Body of pancreas (tissue), 4 donors: Measurements from ENCODE around the gene LUC7L. TPM values are rescaled to one million over a fixed set of nuclear protein-coding genes. Genes with fewer than 3 reads are reported as not detected.

Experiments used
- ATAC-seq: fragments of 150-250 bp; one replicate; pipeline ENCODE4 v1.9.1; 2016
- DNase-seq, 4 donors: peaks; one replicate each; pipeline ENCODE4 v3.0.0-alpha.2; 2019
- H3K27ac ChIP-seq, 4 donors: fragments of 200-600 bp; sonication (generic); 1 replicate in 3 of 4; 2 replicates in 1 of 4; pipeline versions ENCODE4 v1.5.1 to v1.6.1; 2016 to 2019; ENCODE audit warnings: mild to moderate bottlenecking in 1 of 4, mixed read lengths in 1 of 4, moderate library complexity in 1 of 4
- H3K27me3 ChIP-seq, 2 donors: fragments of 200-600 bp; sonication (generic); one replicate each; pipeline ENCODE4 v1.6.0; 2016; ENCODE audit warnings: mild to moderate bottlenecking in 1 of 2
- H3K36me3 ChIP-seq, 2 donors: fragments of 200-600 bp; sonication (generic); replicated peaks in 1 of 2; 2 replicates each; pipeline ENCODE4 v1.5.1; 2016; ENCODE audit warnings: low read depth in 2 of 2; ENCODE audit not compliant: insufficient read depth in 1 of 2
- H3K4me1 ChIP-seq: fragments of 200-600 bp; sonication (generic); one replicate; pipeline ENCODE4 v1.6.0; 2016
- H3K4me3 ChIP-seq, 2 donors: fragments of 200-600 bp; sonication (generic); 1 replicate in 1 of 2; 2 replicates in 1 of 2; pipeline ENCODE4 v1.5.1; 2016 to 2019
- H3K9me3 ChIP-seq, 3 donors: fragments of 200-600 bp; sonication (generic); 1 replicate in 2 of 3; 2 replicates in 1 of 3; pipeline ENCODE4 v1.5.1; 2016
- POLR2A ChIP-seq, 3 donors: fragments of 450-650 bp; IDR thresholded peaks; one replicate each; pipeline ENCODE4 v1.6.1; 2016; ENCODE audit warnings: antibody characterized with exemption in 3 of 3, mild to moderate bottlenecking in 2 of 3
- WGBS, 2 donors: methylation state at CpG; one replicate each; pipeline ENCODE4 v1.1.5; 2017; 5-methylcytosine and 5-hydroxymethylcytosine counted together
- intact Hi-C: fragments of 100-400 bp; cut with DNase I; formaldehyde crosslinking; loops from one replicate; pipeline ENCODE4 v1.15.1; 2023
- total RNA-seq, 2 donors: library from RNA; depleted of rRNA; stranded (reverse); fragments of >200 nt; gene quantifications; one replicate each; pipeline ENCODE4 v1.1.0, GENCODE V29; 2016
- TF ChIP-seq, protein P1 (sequence below), 7 experiments: fragments of 450-650 bp in 4 of 7; fragments of 200-600 bp in 3 of 7; sonication (generic) in 3 of 7; IDR thresholded peaks; one replicate each; pipeline ENCODE4 v1.5.1; 2016 to 2019; ENCODE audit warnings: antibody characterized with exemption in 7 of 7

The LUC7L gene
- total RNA-seq, 2 donors from 2014 or later: 106 to 162 TPM

- Histone ChIP-seq H3K36me3 (peaks cover 16 to 55% of the 10 kb centered on the region in 2 donors), H3K9me3 (no peaks in the 10 kb centered on the region), H3K4me3 (no peak overlapping the region), H3K4me1 (no peaks in the 10 kb centered on the region), H3K27ac (no peak overlapping the region), H3K27me3 (no peaks in the 10 kb centered on the region)
- DNase-seq: no peak
- TF ChIP-seq, protein P1, sequence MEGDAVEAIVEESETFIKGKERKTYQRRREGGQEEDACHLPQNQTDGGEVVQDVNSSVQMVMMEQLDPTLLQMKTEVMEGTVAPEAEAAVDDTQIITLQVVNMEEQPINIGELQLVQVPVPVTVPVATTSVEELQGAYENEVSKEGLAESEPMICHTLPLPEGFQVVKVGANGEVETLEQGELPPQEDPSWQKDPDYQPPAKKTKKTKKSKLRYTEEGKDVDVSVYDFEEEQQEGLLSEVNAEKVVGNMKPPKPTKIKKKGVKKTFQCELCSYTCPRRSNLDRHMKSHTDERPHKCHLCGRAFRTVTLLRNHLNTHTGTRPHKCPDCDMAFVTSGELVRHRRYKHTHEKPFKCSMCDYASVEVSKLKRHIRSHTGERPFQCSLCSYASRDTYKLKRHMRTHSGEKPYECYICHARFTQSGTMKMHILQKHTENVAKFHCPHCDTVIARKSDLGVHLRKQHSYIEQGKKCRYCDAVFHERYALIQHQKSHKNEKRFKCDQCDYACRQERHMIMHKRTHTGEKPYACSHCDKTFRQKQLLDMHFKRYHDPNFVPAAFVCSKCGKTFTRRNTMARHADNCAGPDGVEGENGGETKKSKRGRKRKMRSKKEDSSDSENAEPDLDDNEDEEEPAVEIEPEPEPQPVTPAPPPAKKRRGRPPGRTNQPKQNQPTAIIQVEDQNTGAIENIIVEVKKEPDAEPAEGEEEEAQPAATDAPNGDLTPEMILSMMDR (IDR thresholded peaks at IDR 0.05): no peak
- no peak for TF ChIP-seq POLR2A (IDR thresholded peaks at IDR 0.05)
- ATAC-seq: no peak
- intact Hi-C loops: no loop called here
- WGBS, 2 donors: 94 to 97% methylated on average over 6 of the region's 6 CpGs
Measured at GRCh38 chr16:194516-194915, 34.7 kb downstream of the LUC7L start.

- peaks cover 10 to 52% of the 10 kb centered on the region in 2 donors for H3K36me3 ChIP-seq
- intact Hi-C loops: no loop called here
- H3K4me3 ChIP-seq: no peak overlapping the region
- 88 to 92% methylated on average over 15 of the region's 15 CpGs for WGBS, 2 donors
- TF ChIP-seq, protein P1 (IDR thresholded peaks at IDR 0.05): no peak
- TF ChIP-seq POLR2A (IDR thresholded peaks at IDR 0.05): no peak
- DNase-seq: no peak
- no peaks in the 10 kb centered on the region for H3K27me3 ChIP-seq
- no peak for ATAC-seq
- no peak overlapping the region for H3K27ac ChIP-seq
- no peaks in the 10 kb centered on the region for H3K4me1 ChIP-seq
- no peaks in the 10 kb centered on the region for H3K9me3 ChIP-seq
Measured at GRCh38 chr16:193441-193840, 35.8 kb downstream of the LUC7L start.

- Histone ChIP-seq H3K27ac (no peak overlapping the region), H3K9me3 (no peaks in the 10 kb centered on the region), H3K4me1 (no peaks in the 10 kb centered on the region), H3K36me3 (peaks cover 6 to 50% of the 10 kb centered on the region in 2 donors), H3K27me3 (no peaks in the 10 kb centered on the region), H3K4me3 (no peak overlapping the region)
- TF ChIP-seq POLR2A (IDR thresholded peaks at IDR 0.05): no peak
- TF ChIP-seq, protein P1 (IDR thresholded peaks at IDR 0.05): no peak
- 92 to 94% methylated on average over 11 of the region's 11 CpGs for WGBS, 2 donors
- intact Hi-C loops: no loop called here
- no peak for DNase-seq
- no peak for ATAC-seq
Measured at GRCh38 chr16:192686-193085, 36.6 kb downstream of the LUC7L start.

GRCh38 chr16:191831-192230, 37.4 kb downstream of the LUC7L start:
- no peaks in the 10 kb centered on the region for H3K4me1 ChIP-seq
- H3K27me3 ChIP-seq: no peaks in the 10 kb centered on the region
- H3K27ac ChIP-seq: no peak overlapping the region
- H3K36me3 ChIP-seq: peaks cover 0 to 52% of the 10 kb centered on the region in 2 donors
- DNase-seq (no peak), ATAC-seq (no peak)
- no peak overlapping the region for H3K4me3 ChIP-seq
- no peaks in the 10 kb centered on the region for H3K9me3 ChIP-seq
- no peak for TF ChIP-seq POLR2A (IDR thresholded peaks at IDR 0.05)
- TF ChIP-seq, protein P1 (IDR thresholded peaks at IDR 0.05): no peak
- 84 to 89% methylated on average over 4 of the region's 4 CpGs for WGBS, 2 donors
- intact Hi-C loops: no loop called here

DNA sequence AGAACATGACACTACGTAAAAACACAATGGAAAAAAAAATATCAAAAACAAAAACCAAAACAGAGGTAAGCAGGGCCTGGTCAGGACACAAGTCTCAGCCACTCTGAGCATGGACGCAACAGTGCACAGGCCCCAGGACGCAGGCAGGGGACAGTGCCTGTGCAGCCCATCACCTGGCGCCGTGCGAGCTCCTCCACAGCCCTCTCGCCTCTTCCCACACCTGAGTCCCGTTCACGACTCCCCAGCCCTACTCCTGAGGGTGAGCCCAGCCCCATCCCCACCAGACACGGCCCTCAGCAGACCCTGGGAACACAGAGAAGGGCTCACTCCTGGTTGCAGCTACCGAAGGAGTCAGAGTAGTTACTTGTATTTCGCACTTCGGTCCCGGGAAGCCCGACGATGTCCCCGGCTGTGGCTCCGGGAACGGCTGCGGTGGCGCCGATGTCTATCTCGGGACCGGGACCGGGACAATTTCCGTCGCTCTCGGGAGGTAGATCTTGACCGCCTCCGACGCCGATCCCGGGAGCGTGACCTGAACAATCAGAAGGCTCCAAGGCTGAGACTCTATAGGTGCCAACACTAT, 39.6 kb downstream of the LUC7L start:
- intact Hi-C loops: no loop called here
- ATAC-seq (no peak), DNase-seq (no peak)
- H3K27ac ChIP-seq: no peak overlapping the region
- no peaks in the 10 kb centered on the region for H3K9me3 ChIP-seq
- H3K36me3 ChIP-seq: peaks cover 0 to 41% of the 10 kb centered on the region in 2 donors
- 89 to 91% methylated on average over 23 to 34 of the region's 34 CpGs for whole genome bisulfite sequencing, 2 donors
- H3K4me1 ChIP-seq: no peaks in the 10 kb centered on the region
- H3K4me3 ChIP-seq: no peak overlapping the region
- TF ChIP-seq, protein P1 (IDR thresholded peaks at IDR 0.05): no peak
- no peak for TF ChIP-seq POLR2A (IDR thresholded peaks at IDR 0.05)
- no peaks in the 10 kb centered on the region for H3K27me3 ChIP-seq
